ENCODE results near the gene SANBR.

The SANBR gene

GRCh38 chr2:61114147-61114546 is 48.5 kb downstream of the SANBR start:
- DNase-seq: no peak
- H3K27ac ChIP-seq: no peak overlapping the region
- H3K36me3 ChIP-seq: peaks cover 37 to 53% (median 49%) of the 10 kb centered on the region in 3 donors
- no peaks in the 10 kb centered on the region for H3K27me3 ChIP-seq
- TF ChIP-seq, protein P1, sequence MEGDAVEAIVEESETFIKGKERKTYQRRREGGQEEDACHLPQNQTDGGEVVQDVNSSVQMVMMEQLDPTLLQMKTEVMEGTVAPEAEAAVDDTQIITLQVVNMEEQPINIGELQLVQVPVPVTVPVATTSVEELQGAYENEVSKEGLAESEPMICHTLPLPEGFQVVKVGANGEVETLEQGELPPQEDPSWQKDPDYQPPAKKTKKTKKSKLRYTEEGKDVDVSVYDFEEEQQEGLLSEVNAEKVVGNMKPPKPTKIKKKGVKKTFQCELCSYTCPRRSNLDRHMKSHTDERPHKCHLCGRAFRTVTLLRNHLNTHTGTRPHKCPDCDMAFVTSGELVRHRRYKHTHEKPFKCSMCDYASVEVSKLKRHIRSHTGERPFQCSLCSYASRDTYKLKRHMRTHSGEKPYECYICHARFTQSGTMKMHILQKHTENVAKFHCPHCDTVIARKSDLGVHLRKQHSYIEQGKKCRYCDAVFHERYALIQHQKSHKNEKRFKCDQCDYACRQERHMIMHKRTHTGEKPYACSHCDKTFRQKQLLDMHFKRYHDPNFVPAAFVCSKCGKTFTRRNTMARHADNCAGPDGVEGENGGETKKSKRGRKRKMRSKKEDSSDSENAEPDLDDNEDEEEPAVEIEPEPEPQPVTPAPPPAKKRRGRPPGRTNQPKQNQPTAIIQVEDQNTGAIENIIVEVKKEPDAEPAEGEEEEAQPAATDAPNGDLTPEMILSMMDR (IDR thresholded peaks at IDR 0.05): no peak
- intact Hi-C loops (cut with DNase I; ENCODE audit: low total_unique reads): no loop called here
- no peak overlapping the region for H3K4me3 ChIP-seq
- H3K9me3 ChIP-seq: no peaks in the 10 kb centered on the region
- H3K4me1 ChIP-seq: no peaks in the 10 kb centered on the region

Measured in tibial artery (tissue), 4 donors.